ENCODE results near the gene MGAT4D. TPM values are rescaled to one million over a fixed set of nuclear protein-coding genes. Genes with fewer than 3 reads are reported as not detected.

Gene MGAT4D
- total RNA-seq, 1 experiment from 2014 or later, result not detected

- Histone ChIP-seq H3K9me3 (ENCODE audit: control insufficient read depth in 1 of 2, insufficient read depth in 1 of 2, low read depth in 1 of 2, low read length in 2 of 2) (no peaks in the 10 kb centered on the region), H3K27me3 (ENCODE audit: insufficient read depth, low read length) (no peaks in the 10 kb centered on the region), H3K9ac (ENCODE audit: low read length) (peak within 1 kb of the TSS; percentile 43), H3K36me3 (ENCODE audit: control insufficient read depth in 1 of 2, insufficient read depth in 2 of 2, low read length in 2 of 2) (no peaks in the 10 kb centered on the region), H3K4me1 (ENCODE audit: control insufficient read depth in 1 of 2, insufficient read depth in 2 of 2, low read length in 2 of 2) (peaks cover 3 to 11% of the 10 kb centered on the region in 2 experiments; a peak in 3 of 4 replicates), H3K4me3 (replicated peaks in 1 of 2; ENCODE audit: low read depth in 1 of 2, low read length in 2 of 2) (peak within 1 kb of the TSS; percentile 56 to 67), H3K4me2 (ENCODE audit: low read length) (peak within 1 kb of the TSS; percentile 98), H3K79me2 (ENCODE audit: insufficient read depth, low read length) (no peaks in the 10 kb centered on the region), H3K9me2 (ENCODE audit: insufficient read depth) (no peaks in the 10 kb centered on the region), H3K27ac (ENCODE audit: low read depth, low read length) (no peak within 1 kb of the TSS), H2AFZ (ENCODE audit: low read depth, low read length, poor library complexity, severe bottlenecking) (peak within 1 kb of the TSS; percentile 88), H4K20me1 (ENCODE audit: insufficient read depth) (no peaks in the 10 kb centered on the region)
- intact Hi-C loops (cut with micrococcal nuclease), result no loop called here
- ATAC-seq (peak; percentile 95), DNase-seq (ENCODE audit: low read depth, low spot score) (peak; percentile 45)
- POLR2A ChIA-PET, result no interaction called here
- CTCF ChIA-PET, result interaction anchor here (0.8 kb wide), 1 partner anchor 28 kb away, joined by 3 read pairs; no protein-coding TSS in a partner anchor
- no TSS peak for BruUV-seq (replicated peaks)
- RAD21 ChIA-PET (ENCODE audit: low non-redundant PET in 1 of 2, low total read pairs in 2 of 2, uncharacterized antibody in 2 of 2, unreplicated experiment in 2 of 2), result no interaction called here
- TF ChIP-seq SIN3A (IDR thresholded peaks at IDR 0.05; ENCODE audit: low read depth) (no peak), ZNF274 (IDR thresholded peaks at IDR 0.05; ENCODE audit: low read depth, low read length) (no peak), EGR1 (IDR thresholded peaks at IDR 0.05; ENCODE audit: low read depth) (no peak), ZFX (IDR thresholded peaks at IDR 0.05) (peak; percentile 37; the same call in 1 of the 2 replicates), POLR2A (IDR thresholded peaks at IDR 0.05; ENCODE audit: borderline replicate concordance, extremely low read depth, insufficient read depth, insufficient read length) (no peak), ZBTB33 (IDR thresholded peaks at IDR 0.05; ENCODE audit: extremely low read depth, insufficient replicate concordance, low read length) (peak; percentile 38), CTCF (IDR thresholded peaks at IDR 0.05 in 2 of 3, conservative IDR thresholded peaks at IDR 0.05 in 1 of 3; ENCODE audit: borderline replicate concordance in 1 of 3, insufficient read depth in 1 of 3, low read depth in 2 of 3, low read length in 2 of 3) (peak; percentile 17 to 58 (median 41); a peak in 5 of 6 replicates), YY1 (IDR thresholded peaks at IDR 0.05; ENCODE audit: extremely low read depth, insufficient replicate concordance, low read depth, low read length) (peak; percentile 56), JUND (IDR thresholded peaks at IDR 0.05) (no peak), POLR2AphosphoS5 (IDR thresholded peaks at IDR 0.05; ENCODE audit: low read depth, low read length) (peak; percentile 60), SRF (IDR thresholded peaks at IDR 0.05; ENCODE audit: low read depth) (no peak), SP1 (IDR thresholded peaks at IDR 0.05; ENCODE audit: low read depth) (no peak), RAD21 (IDR thresholded peaks at IDR 0.05; ENCODE audit: low read depth) (peak; percentile 15; the same call in 1 of the 2 replicates), MAX (IDR thresholded peaks at IDR 0.05) (peak; percentile 73), FOSL1 (IDR thresholded peaks at IDR 0.05; ENCODE audit: low read depth) (no peak), ATF3 (IDR thresholded peaks at IDR 0.05) (no peak), ELF1 (IDR thresholded peaks at IDR 0.05; ENCODE audit: borderline replicate concordance, low read depth) (no peak), TCF7L2 (IDR thresholded peaks at IDR 0.05; ENCODE audit: borderline replicate concordance, extremely low read depth, insufficient read depth, insufficient read length) (no peak), CEBPB (IDR thresholded peaks at IDR 0.05; ENCODE audit: low read depth) (peak; percentile 97), CBX3 (IDR thresholded peaks at IDR 0.05; ENCODE audit: low read depth) (no peak), EZH2 (IDR thresholded peaks at IDR 0.05) (no peak), EZH2phosphoT487 (IDR thresholded peaks at IDR 0.05; ENCODE audit: borderline replicate concordance) (no peak)
These were observed 70.8 kb downstream of the MGAT4D start, which contains the start of gene CLGN for GRCh38 chr4:140427106-140427918. CLGN (minus strand) TSS chr4:140427648; CDS start chr4:140413078, 14,570 bp downstream.

All from HCT116 (cell line).